ENCODE data around the gene CXCR4. TPM values are rescaled to one million over a fixed set of nuclear protein-coding genes. Genes with fewer than 3 reads are reported as not detected.

Gene CXCR4
- total RNA-seq, 1 experiment from 2014 or later, result 1.3 TPM

- CTCF ChIA-PET, result no interaction called here
- Mint-ChIP-seq H3K4me1 (peaks cover 6% of the 10 kb centered on the region; the same call in 1 of the 2 replicates), H3K36me3 (peaks cover 18% of the 10 kb centered on the region), H3K27ac (no peak overlapping the region), H3K27me3 (ENCODE audit: low read depth) (peaks cover 3% of the 10 kb centered on the region; the same call in 1 of the 2 replicates), H3K4me3 (no peak overlapping the region), H3K9me3 (peaks cover 21% of the 10 kb centered on the region)
- ATAC-seq, result no peak
- POLR2A ChIA-PET, result no interaction called here
- DNase-seq (ENCODE audit: low spot score), result no peak
- TF ChIP-seq NFYB (CRISPR knock-in tag; conservative IDR thresholded peaks at IDR 0.05; ENCODE audit: low read depth) (no peak), ZNF121 (CRISPR knock-in tag; IDR thresholded peaks at IDR 0.05) (no peak), NR1H2 (CRISPR knock-in tag; IDR thresholded peaks at IDR 0.05) (no peak), FOXK1 (CRISPR knock-in tag; IDR thresholded peaks at IDR 0.05) (no peak), CREB1 (CRISPR knock-in tag; IDR thresholded peaks at IDR 0.05) (no peak), RELA (CRISPR knock-in tag; IDR thresholded peaks at IDR 0.05; ENCODE audit: borderline replicate concordance) (no peak), NR2C2 (CRISPR knock-in tag; IDR thresholded peaks at IDR 0.05) (no peak), ETV6 (CRISPR knock-in tag; IDR thresholded peaks at IDR 0.05) (no peak), AFF4 (CRISPR knock-in tag; IDR thresholded peaks at IDR 0.05; ENCODE audit: borderline replicate concordance) (no peak), ZNF263 (CRISPR knock-in tag; IDR thresholded peaks at IDR 0.05; ENCODE audit: low read depth) (no peak)
Measured at GRCh38 chr2:136067459-136067858, 50.5 kb downstream of the CXCR4 start.

- no peak overlapping the region for H3K27ac Mint-ChIP-seq
- peaks cover 6% of the 10 kb centered on the region for H3K4me1 Mint-ChIP-seq
- POLR2A ChIA-PET, result no interaction called here
- DNase-seq (ENCODE audit: low spot score) (no peak), ATAC-seq (no peak)
- CTCF ChIA-PET, result no interaction called here
- no peaks in the 10 kb centered on the region for H3K27me3 Mint-ChIP-seq (ENCODE audit: low read depth)
- peaks cover 4% of the 10 kb centered on the region for H3K36me3 Mint-ChIP-seq
- peaks cover 5% of the 10 kb centered on the region for H3K9me3 Mint-ChIP-seq
- H3K4me3 Mint-ChIP-seq, result no peak overlapping the region
- no peak for TF ChIP-seq OVOL2 (CRISPR knock-in tag; IDR thresholded peaks at IDR 0.05; ENCODE audit: borderline replicate concordance)
- TF ChIP-seq, protein P1, sequence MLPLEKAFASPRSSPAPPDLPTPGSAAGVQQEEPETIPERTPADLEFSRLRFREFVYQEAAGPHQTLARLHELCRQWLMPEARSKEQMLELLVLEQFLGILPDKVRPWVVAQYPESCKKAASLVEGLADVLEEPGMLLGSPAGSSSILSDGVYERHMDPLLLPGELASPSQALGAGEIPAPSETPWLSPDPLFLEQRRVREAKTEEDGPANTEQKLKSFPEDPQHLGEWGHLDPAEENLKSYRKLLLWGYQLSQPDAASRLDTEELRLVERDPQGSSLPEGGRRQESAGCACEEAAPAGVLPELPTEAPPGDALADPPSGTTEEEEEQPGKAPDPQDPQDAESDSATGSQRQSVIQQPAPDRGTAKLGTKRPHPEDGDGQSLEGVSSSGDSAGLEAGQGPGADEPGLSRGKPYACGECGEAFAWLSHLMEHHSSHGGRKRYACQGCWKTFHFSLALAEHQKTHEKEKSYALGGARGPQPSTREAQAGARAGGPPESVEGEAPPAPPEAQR (CRISPR knock-in tag; IDR thresholded peaks at IDR 0.05), result no peak
- TF ChIP-seq IRF1 (CRISPR knock-in tag; IDR thresholded peaks at IDR 0.05), result no peak
- no peak for TF ChIP-seq ATF1 (CRISPR knock-in tag; IDR thresholded peaks at IDR 0.05)
- no peak for TF ChIP-seq JAZF1 (CRISPR knock-in tag; IDR thresholded peaks at IDR 0.05)
- TF ChIP-seq, protein P2, sequence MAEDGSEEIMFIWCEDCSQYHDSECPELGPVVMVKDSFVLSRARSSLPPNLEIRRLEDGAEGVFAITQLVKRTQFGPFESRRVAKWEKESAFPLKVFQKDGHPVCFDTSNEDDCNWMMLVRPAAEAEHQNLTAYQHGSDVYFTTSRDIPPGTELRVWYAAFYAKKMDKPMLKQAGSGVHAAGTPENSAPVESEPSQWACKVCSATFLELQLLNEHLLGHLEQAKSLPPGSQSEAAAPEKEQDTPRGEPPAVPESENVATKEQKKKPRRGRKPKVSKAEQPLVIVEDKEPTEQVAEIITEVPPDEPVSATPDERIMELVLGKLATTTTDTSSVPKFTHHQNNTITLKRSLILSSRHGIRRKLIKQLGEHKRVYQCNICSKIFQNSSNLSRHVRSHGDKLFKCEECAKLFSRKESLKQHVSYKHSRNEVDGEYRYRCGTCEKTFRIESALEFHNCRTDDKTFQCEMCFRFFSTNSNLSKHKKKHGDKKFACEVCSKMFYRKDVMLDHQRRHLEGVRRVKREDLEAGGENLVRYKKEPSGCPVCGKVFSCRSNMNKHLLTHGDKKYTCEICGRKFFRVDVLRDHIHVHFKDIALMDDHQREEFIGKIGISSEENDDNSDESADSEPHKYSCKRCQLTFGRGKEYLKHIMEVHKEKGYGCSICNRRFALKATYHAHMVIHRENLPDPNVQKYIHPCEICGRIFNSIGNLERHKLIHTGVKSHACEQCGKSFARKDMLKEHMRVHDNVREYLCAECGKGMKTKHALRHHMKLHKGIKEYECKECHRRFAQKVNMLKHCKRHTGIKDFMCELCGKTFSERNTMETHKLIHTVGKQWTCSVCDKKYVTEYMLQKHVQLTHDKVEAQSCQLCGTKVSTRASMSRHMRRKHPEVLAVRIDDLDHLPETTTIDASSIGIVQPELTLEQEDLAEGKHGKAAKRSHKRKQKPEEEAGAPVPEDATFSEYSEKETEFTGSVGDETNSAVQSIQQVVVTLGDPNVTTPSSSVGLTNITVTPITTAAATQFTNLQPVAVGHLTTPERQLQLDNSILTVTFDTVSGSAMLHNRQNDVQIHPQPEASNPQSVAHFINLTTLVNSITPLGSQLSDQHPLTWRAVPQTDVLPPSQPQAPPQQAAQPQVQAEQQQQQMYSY (CRISPR knock-in tag; IDR thresholded peaks at IDR 0.05), result no peak
- TF ChIP-seq SMAD3 (CRISPR knock-in tag; IDR thresholded peaks at IDR 0.05; ENCODE audit: borderline replicate concordance), result no peak
- no peak for TF ChIP-seq FOXK1 (CRISPR knock-in tag; IDR thresholded peaks at IDR 0.05)
- no peak for TF ChIP-seq ERG (CRISPR knock-in tag; IDR thresholded peaks at IDR 0.05)
- TF ChIP-seq, protein P3, sequence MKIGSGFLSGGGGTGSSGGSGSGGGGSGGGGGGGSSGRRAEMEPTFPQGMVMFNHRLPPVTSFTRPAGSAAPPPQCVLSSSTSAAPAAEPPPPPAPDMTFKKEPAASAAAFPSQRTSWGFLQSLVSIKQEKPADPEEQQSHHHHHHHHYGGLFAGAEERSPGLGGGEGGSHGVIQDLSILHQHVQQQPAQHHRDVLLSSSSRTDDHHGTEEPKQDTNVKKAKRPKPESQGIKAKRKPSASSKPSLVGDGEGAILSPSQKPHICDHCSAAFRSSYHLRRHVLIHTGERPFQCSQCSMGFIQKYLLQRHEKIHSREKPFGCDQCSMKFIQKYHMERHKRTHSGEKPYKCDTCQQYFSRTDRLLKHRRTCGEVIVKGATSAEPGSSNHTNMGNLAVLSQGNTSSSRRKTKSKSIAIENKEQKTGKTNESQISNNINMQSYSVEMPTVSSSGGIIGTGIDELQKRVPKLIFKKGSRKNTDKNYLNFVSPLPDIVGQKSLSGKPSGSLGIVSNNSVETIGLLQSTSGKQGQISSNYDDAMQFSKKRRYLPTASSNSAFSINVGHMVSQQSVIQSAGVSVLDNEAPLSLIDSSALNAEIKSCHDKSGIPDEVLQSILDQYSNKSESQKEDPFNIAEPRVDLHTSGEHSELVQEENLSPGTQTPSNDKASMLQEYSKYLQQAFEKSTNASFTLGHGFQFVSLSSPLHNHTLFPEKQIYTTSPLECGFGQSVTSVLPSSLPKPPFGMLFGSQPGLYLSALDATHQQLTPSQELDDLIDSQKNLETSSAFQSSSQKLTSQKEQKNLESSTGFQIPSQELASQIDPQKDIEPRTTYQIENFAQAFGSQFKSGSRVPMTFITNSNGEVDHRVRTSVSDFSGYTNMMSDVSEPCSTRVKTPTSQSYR (CRISPR knock-in tag; IDR thresholded peaks at IDR 0.05), result no peak
- TF ChIP-seq ZMAT4 (CRISPR knock-in tag; IDR thresholded peaks at IDR 0.05), result no peak
- TF ChIP-seq ZNF138 (CRISPR knock-in tag; conservative IDR thresholded peaks at IDR 0.05), result no peak
- TF ChIP-seq NR1H2 (CRISPR knock-in tag; IDR thresholded peaks at IDR 0.05), result no peak
Measured at GRCh38 chr2:136065907-136066306, 52.0 kb downstream of the CXCR4 start.

Data from WTC11 (cell line).